Loucy (cell line): ENCODE results near the gene ST6GALNAC1.

Experiments used
- H2AFZ ChIP-seq: fragments of 200-600 bp; sonication (generic); 2 replicates; pipeline ENCODE4 v1.6.0; 2016; ENCODE audit warnings: antibody characterized with exemption, mild to moderate bottlenecking, low read length, moderate library complexity
- H3F3A ChIP-seq: fragments of 200-600 bp; 2 replicates; pipeline ENCODE4 v1.6.0; 2016; ENCODE audit warnings: antibody characterized with exemption, low read depth, mild to moderate bottlenecking
- H3K27me3 ChIP-seq: fragments of 200-600 bp; sonication (generic); 2 replicates; pipeline ENCODE4 v1.6.1; 2014; ENCODE audit warnings: low read length, mild to moderate bottlenecking; ENCODE audit not compliant: insufficient read depth, poor library complexity, severe bottlenecking
- H3K36me3 ChIP-seq: fragments of 200-600 bp; sonication (generic); 2 replicates; pipeline ENCODE4 v1.6.1; 2016; ENCODE audit warnings: low read length; ENCODE audit not compliant: insufficient read depth
- H3K4me1 ChIP-seq: fragments of 200-600 bp; sonication (generic); 2 replicates; pipeline ENCODE4 v1.5.1; 2014; ENCODE audit warnings: low read length, mild to moderate bottlenecking; ENCODE audit not compliant: insufficient read depth, poor library complexity, severe bottlenecking
- H3K4me2 ChIP-seq: fragments of 200-600 bp; sonication (generic); 2 replicates; pipeline ENCODE4 v1.6.0; 2014; ENCODE audit warnings: antibody characterized with exemption, low read length, low read depth, mild to moderate bottlenecking; ENCODE audit not compliant: poor library complexity, severe bottlenecking
- H3K4me3 ChIP-seq: fragments of 200-600 bp; sonication (generic); 2 replicates; pipeline ENCODE4 v1.5.1; 2014; ENCODE audit warnings: low read length, mild to moderate bottlenecking, mixed read lengths; ENCODE audit not compliant: poor library complexity, severe bottlenecking
- H3K79me2 ChIP-seq: fragments of 200-600 bp; sonication (generic); 2 replicates; pipeline ENCODE4 v1.6.1; 2014; ENCODE audit warnings: low read length; ENCODE audit not compliant: insufficient read depth
- H3K9ac ChIP-seq: fragments of 200-600 bp; sonication (generic); 2 replicates; pipeline ENCODE4 v1.6.0; 2014; ENCODE audit warnings: mild to moderate bottlenecking, low read depth, low read length, moderate library complexity; ENCODE audit not compliant: poor library complexity, severe bottlenecking
- H3K9me2 ChIP-seq: fragments of 200-600 bp; sonication (generic); replicated peaks from 2 replicates; pipeline ENCODE4 v1.6.1; 2016; ENCODE audit warnings: low read depth, low read length, mixed read lengths
- H3K9me3 ChIP-seq: fragments of 200-600 bp; sonication (generic); 2 replicates; pipeline ENCODE4 v1.6.1; 2014; ENCODE audit warnings: mild to moderate bottlenecking, antibody characterized with exemption, low read length, low read depth; ENCODE audit not compliant: insufficient read depth
- H4K20me1 ChIP-seq: fragments of 200-600 bp; sonication (generic); 2 replicates; pipeline ENCODE4 v1.6.0; 2014; ENCODE audit warnings: antibody characterized with exemption, low read length, mild to moderate bottlenecking; ENCODE audit not compliant: insufficient read depth, poor library complexity, severe bottlenecking
- EZH2phosphoT487 ChIP-seq: fragments of 200-600 bp; IDR thresholded peaks from 2 replicates; pipeline ENCODE4 v1.6.1; 2018; ENCODE audit warnings: antibody characterized with exemption, mild to moderate bottlenecking, moderate library complexity, borderline replicate concordance
- TF ChIP-seq, protein P1 (sequence below): fragments of 200-600 bp; sonication (generic); conservative IDR thresholded peaks from 2 replicates; pipeline ENCODE4 v1.5.1; 2014; ENCODE audit warnings: mild to moderate bottlenecking, antibody characterized with exemption, low read length

Gene ST6GALNAC1

DNA sequence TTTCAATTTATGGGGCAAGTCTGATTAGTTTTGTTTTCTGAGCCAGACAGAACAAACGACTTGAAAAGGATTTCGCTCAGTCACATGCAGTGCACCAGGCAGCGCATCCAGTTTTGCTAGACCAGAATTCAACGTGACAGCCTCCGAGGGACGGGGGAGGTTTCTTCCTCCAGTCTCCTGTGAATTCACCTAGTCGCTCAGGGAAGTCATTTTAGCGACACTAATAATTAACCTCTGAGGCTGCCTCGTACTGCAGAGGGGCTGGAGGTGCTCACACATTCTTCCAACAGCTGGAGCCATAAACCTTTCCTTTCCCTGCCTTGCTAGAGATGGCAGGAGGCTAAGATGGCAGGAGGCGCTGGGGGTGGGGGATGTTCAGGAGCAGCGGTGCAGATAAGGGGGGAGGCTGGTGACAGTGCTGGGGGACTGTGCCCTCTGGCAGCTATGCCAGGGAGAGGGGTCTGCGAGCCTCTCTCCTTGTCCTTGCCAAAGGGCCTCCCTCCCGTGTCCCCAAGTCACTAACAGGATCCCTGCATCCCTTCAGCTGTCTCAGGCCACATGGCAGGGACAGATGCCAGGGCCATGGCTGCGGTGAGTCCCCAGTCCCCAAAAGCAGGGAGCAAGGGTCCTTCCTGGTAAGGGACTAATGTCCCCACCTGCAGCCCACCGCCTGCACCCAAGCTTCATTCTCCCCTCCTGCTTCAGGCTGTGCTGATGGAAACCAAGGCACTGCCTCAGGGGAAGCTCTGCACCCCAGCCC, 43.2 kb upstream of the ST6GALNAC1 start:
- H3K4me3 ChIP-seq: no peak overlapping the region
- H3K79me2 ChIP-seq: no peaks in the 10 kb centered on the region
- no peaks in the 10 kb centered on the region for H4K20me1 ChIP-seq
- no peak overlapping the region for H3K9ac ChIP-seq
- H3K4me1 ChIP-seq: peaks cover 19% of the 10 kb centered on the region
- H3K9me3 ChIP-seq: no peaks in the 10 kb centered on the region
- no peaks in the 10 kb centered on the region for H3F3A ChIP-seq
- H2AFZ ChIP-seq: no peak overlapping the region
- no peak for TF ChIP-seq EZH2phosphoT487
- TF ChIP-seq, protein P1, sequence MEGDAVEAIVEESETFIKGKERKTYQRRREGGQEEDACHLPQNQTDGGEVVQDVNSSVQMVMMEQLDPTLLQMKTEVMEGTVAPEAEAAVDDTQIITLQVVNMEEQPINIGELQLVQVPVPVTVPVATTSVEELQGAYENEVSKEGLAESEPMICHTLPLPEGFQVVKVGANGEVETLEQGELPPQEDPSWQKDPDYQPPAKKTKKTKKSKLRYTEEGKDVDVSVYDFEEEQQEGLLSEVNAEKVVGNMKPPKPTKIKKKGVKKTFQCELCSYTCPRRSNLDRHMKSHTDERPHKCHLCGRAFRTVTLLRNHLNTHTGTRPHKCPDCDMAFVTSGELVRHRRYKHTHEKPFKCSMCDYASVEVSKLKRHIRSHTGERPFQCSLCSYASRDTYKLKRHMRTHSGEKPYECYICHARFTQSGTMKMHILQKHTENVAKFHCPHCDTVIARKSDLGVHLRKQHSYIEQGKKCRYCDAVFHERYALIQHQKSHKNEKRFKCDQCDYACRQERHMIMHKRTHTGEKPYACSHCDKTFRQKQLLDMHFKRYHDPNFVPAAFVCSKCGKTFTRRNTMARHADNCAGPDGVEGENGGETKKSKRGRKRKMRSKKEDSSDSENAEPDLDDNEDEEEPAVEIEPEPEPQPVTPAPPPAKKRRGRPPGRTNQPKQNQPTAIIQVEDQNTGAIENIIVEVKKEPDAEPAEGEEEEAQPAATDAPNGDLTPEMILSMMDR: no peak
- H3K4me2 ChIP-seq: no peak overlapping the region
- H3K36me3 ChIP-seq: no peaks in the 10 kb centered on the region
- H3K9me2 ChIP-seq: no peaks in the 10 kb centered on the region
- no peaks in the 10 kb centered on the region for H3K27me3 ChIP-seq

DNA sequence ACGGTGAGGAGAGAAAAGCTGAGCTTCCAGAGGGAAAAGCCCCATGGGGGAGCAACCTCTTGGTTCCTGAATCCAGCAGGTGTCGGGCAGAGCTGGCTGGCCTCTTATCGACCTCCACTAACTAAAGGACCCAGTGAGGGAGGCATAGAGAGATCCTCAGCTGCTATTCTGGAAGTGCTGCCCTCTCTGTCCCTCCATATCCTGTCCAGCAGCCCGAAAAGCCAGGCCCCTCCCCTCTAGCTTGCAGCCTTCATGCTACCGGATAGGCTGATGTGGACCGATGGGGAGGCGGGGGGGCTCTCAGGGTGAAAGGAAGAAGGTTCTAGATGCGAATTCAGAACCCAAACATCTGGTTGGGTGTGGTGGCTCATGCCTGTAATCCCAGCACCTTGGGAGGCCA, 42.3 kb upstream of the ST6GALNAC1 start:
- Histone ChIP-seq H3K9me3 (no peaks in the 10 kb centered on the region), H3K4me3 (no peak overlapping the region), H3K4me1 (peaks cover 27% of the 10 kb centered on the region), H3K9ac (no peak overlapping the region), H3K36me3 (no peaks in the 10 kb centered on the region), H3K79me2 (no peaks in the 10 kb centered on the region), H3F3A (no peaks in the 10 kb centered on the region), H3K4me2 (no peak overlapping the region), H4K20me1 (no peaks in the 10 kb centered on the region), H3K9me2 (no peaks in the 10 kb centered on the region), H2AFZ (no peak overlapping the region), H3K27me3 (no peaks in the 10 kb centered on the region)
- TF ChIP-seq, protein P1: no peak
- TF ChIP-seq EZH2phosphoT487: no peak

GRCh38 chr17:76685366-76685765, 41.8 kb upstream of the ST6GALNAC1 start:
- Histone ChIP-seq H3K4me3 (no peak overlapping the region), H4K20me1 (no peaks in the 10 kb centered on the region), H3K4me1 (peaks cover 28% of the 10 kb centered on the region), H3K9me3 (no peaks in the 10 kb centered on the region), H2AFZ (no peak overlapping the region), H3K36me3 (no peaks in the 10 kb centered on the region), H3K4me2 (no peak overlapping the region), H3F3A (no peaks in the 10 kb centered on the region), H3K27me3 (no peaks in the 10 kb centered on the region), H3K79me2 (no peaks in the 10 kb centered on the region), H3K9me2 (no peaks in the 10 kb centered on the region), H3K9ac (no peak overlapping the region)
- TF ChIP-seq, protein P1: no peak
- no peak for TF ChIP-seq EZH2phosphoT487
